GM12874 (cell line): Measurements from ENCODE around the gene LCE3E.
A peak's percentile ranks its signal among the peaks of the same experiment; 100 is the strongest.

Source experiments
- TF ChIP-seq, protein P1 (sequence below): IDR thresholded peaks from 2 replicates; pipeline ENCODE4 v1.5.1; 2011; ENCODE audit warnings: low read depth, mild to moderate bottlenecking, control low read depth, low read length, moderate library complexity; ENCODE audit not compliant: insufficient read depth

LCE3E gene

GRCh38 chr1:152577168-152577567, 10.6 kb upstream of the LCE3E start:
- TF ChIP-seq, protein P1, sequence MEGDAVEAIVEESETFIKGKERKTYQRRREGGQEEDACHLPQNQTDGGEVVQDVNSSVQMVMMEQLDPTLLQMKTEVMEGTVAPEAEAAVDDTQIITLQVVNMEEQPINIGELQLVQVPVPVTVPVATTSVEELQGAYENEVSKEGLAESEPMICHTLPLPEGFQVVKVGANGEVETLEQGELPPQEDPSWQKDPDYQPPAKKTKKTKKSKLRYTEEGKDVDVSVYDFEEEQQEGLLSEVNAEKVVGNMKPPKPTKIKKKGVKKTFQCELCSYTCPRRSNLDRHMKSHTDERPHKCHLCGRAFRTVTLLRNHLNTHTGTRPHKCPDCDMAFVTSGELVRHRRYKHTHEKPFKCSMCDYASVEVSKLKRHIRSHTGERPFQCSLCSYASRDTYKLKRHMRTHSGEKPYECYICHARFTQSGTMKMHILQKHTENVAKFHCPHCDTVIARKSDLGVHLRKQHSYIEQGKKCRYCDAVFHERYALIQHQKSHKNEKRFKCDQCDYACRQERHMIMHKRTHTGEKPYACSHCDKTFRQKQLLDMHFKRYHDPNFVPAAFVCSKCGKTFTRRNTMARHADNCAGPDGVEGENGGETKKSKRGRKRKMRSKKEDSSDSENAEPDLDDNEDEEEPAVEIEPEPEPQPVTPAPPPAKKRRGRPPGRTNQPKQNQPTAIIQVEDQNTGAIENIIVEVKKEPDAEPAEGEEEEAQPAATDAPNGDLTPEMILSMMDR: no peak

GRCh38 chr1:152565535-152566215, 905 bp downstream of the LCE3E start:
- TF ChIP-seq, protein P1: no peak

DNA sequence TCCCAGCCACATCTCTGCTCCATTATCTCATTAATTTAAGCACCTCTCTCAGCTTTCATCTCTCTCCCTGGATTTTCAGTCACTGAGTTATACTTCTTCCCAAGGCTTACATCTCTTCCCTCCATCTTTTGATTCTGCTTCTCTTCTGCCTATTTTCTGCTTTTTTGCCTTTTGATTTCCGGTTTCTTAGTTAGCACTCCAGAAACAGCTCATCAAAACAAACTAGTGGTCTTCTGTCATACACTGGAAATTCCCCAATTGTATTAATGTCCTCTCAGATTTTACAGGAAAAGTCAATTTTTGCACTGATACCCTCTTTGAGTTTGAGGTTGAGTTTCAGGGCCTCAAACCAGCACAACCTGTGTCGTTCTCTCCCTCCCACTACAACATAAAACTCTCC, 1.5 kb downstream of the LCE3E start:
- TF ChIP-seq, protein P1: no peak

DNA sequence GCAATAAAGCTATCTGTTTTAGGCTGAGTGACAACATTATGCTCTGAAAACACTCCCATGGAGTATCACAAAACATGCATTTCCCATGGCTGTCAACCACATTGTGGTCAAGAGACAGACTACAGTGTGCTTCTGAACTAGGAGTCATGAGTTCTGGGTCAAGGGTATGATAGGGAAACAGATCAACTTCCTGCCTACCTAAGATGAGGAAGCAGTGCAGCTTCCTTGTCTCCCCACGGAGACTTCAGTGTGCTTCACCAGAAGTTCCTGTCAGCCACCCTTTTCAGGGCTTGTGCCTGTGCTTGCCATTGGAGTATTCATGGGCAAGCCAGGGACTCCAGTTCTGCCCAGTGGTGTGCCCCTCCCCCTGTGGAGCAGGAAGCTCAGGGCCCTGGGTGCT, 19.9 kb downstream of the LCE3E start:
- TF ChIP-seq, protein P1: no peak

- TF ChIP-seq, protein P1: peak; percentile 60
Observed at GRCh38 chr1:152543820-152544219, 22.8 kb downstream of the LCE3E start.

- TF ChIP-seq, protein P1: no peak
Observed at GRCh38 chr1:152539901-152540300, 26.7 kb downstream of the LCE3E start.

- TF ChIP-seq, protein P1: no peak
Observed at GRCh38 chr1:152537496-152537895, 29.1 kb downstream of the LCE3E start.
